Hepatocyte (in vitro differentiated cells): ENCODE results near the gene ADGRA3. TPM values are rescaled to one million over a fixed set of nuclear protein-coding genes. Genes with fewer than 3 reads are reported as not detected.

Experiments
- DNase-seq: peaks from one replicate; pipeline ENCODE4 v3.0.0-alpha.2; 2016; ENCODE audit warnings: low spot score
- H2AFZ ChIP-seq: fragments of 200-600 bp; sonication (generic); 2 replicates; pipeline ENCODE4 v1.6.0; 2016; ENCODE audit warnings: antibody characterized with exemption, mild to moderate bottlenecking
- H3K27ac ChIP-seq: fragments of 200-600 bp; sonication (generic); 2 replicates; pipeline ENCODE4 v1.5.1; 2016; ENCODE audit warnings: mild to moderate bottlenecking
- H3K27me3 ChIP-seq: fragments of 200-600 bp; sonication (generic); 2 replicates; pipeline ENCODE4 v1.6.1; 2016
- H3K36me3 ChIP-seq: fragments of 200-600 bp; sonication (generic); replicated peaks from 2 replicates; pipeline ENCODE4 v1.5.1; 2016; ENCODE audit warnings: low read depth; ENCODE audit not compliant: insufficient read depth
- H3K4me1 ChIP-seq: fragments of 200-600 bp; sonication (generic); 2 replicates; pipeline ENCODE4 v1.5.1; 2016; ENCODE audit warnings: mild to moderate bottlenecking, moderate library complexity; ENCODE audit not compliant: insufficient read depth
- H3K4me2 ChIP-seq: fragments of 200-600 bp; sonication (generic); 2 replicates; pipeline ENCODE4 v1.6.0; 2016
- H3K4me3 ChIP-seq: fragments of 200-600 bp; sonication (generic); 2 replicates; pipeline ENCODE4 v1.5.1; 2016; ENCODE audit warnings: mild to moderate bottlenecking
- H3K79me2 ChIP-seq: fragments of 200-600 bp; sonication (generic); 2 replicates; pipeline ENCODE4 v1.6.0; 2017; ENCODE audit warnings: mild to moderate bottlenecking
- H3K9me2 ChIP-seq: fragments of 200-600 bp; sonication (generic); replicated peaks from 2 replicates; pipeline ENCODE4 v1.6.0; 2017; ENCODE audit warnings: mild to moderate bottlenecking; ENCODE audit not compliant: insufficient read depth
- H3K9me3 ChIP-seq: fragments of 200-600 bp; sonication (generic); 2 replicates; pipeline ENCODE4 v1.5.1; 2016; ENCODE audit warnings: low read depth, mild to moderate bottlenecking
- H4K20me1 ChIP-seq: fragments of 200-600 bp; sonication (generic); 2 replicates; pipeline ENCODE4 v1.6.0; 2016; ENCODE audit warnings: mild to moderate bottlenecking; ENCODE audit not compliant: insufficient read depth, poor library complexity, severe bottlenecking
- CTCF ChIP-seq: fragments of 200-600 bp; sonication (generic); IDR thresholded peaks from 2 replicates; pipeline ENCODE4 v1.5.1; 2016; ENCODE audit warnings: antibody characterized with exemption, mild to moderate bottlenecking; ENCODE audit not compliant: poor library complexity
- EZH2 ChIP-seq: fragments of 200-600 bp; sonication (generic); IDR thresholded peaks from 2 replicates; pipeline ENCODE4 v1.6.1; 2016; ENCODE audit warnings: antibody characterized with exemption, mild to moderate bottlenecking, borderline replicate concordance
- EZH2phosphoT487 ChIP-seq: fragments of 200-600 bp; sonication (generic); IDR thresholded peaks from one replicate; pipeline ENCODE4 v1.6.1; 2018; ENCODE audit warnings: antibody characterized with exemption, mild to moderate bottlenecking, low read depth, moderate library complexity; ENCODE audit not compliant: unreplicated experiment, severe bottlenecking
- WGBS: methylation state at CpG from one replicate; pipeline ENCODE4 v1.1.6; 2016; ENCODE audit warnings: low lambda C conversion rate; ENCODE audit errors: missing lambda C conversion rate; 5-methylcytosine and 5-hydroxymethylcytosine counted together
- polyA plus RNA-seq: library from polyadenylated mRNA; unstranded; fragments of >200 nt; fragmentation: Nextera tagmentation; extraction: Ambion mirVana; gene quantifications from 2 replicates; pipeline ENCODE4 v1.2.1, GENCODE V29; 2016
- total RNA-seq: library from RNA; depleted of rRNA; stranded (reverse); fragments of >200 nt; gene quantifications from 2 replicates; pipeline ENCODE4 v1.2.3, GENCODE V29; 2014

Gene ADGRA3
- total and polyA plus RNA-seq, 2 experiments from 2014 or later: 21.2 to 61.6 TPM

DNA sequence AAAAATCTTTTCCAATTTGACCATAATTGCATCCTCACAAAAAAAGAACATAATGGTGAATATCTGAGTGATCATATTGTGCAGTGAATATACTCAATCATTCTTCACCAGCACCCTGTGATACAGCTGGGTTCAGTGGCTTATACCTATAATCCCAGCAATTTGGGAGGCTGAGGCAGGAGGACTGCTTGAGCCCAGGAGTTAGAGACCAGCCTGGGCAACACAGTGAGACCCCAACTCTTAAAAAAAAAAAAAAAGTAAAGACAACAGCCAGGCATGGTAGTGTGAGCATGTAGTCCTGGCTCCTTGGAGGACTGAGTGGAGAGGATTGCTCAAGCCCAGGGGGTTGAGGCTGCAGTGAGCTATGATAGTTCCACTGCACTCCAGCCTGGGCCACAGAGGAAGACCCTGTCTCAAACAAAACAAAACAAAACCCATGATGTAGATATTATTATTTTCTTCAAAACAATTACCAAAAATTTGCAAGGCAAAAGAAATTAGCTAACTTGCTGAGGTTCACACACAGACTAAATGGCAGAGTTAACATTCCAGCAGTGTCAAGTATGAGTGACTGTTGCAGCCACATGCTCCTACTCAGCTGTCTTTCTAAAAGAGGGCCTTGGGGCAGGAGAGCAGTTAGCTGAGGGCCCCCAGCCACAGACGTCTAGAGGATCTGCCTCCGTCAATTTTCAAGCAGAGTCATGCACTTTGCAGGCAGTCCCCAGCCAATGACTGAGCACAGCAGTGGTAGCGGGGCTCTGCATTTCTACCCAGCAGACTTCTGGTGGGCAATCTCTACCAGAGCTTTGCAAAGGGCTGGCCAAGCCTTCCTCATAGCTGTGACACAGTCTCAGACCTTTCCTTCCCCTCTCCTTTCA is 33.4 kb downstream of the ADGRA3 start:
- TF ChIP-seq EZH2 (no peak), EZH2phosphoT487 (no peak), CTCF (no peak)
- no peaks in the 10 kb centered on the region for H3K9me2 ChIP-seq
- DNase-seq: no peak

GRCh38 chr4:22480675-22481327 is 35.1 kb downstream of the ADGRA3 start:
- no peak overlapping the region for H3K4me2 ChIP-seq

More for the DNA sequence above, 33.4 kb downstream of the ADGRA3 start:
- Histone ChIP-seq H3K79me2 (peaks cover 86% of the 10 kb centered on the region), H4K20me1 (peaks cover 12% of the 10 kb centered on the region), H3K4me2 (peak overlapping the region; percentile 2), H3K9me3 (no peaks in the 10 kb centered on the region), H3K36me3 (no peaks in the 10 kb centered on the region), H3K4me1 (peaks cover 15% of the 10 kb centered on the region), H3K4me3 (no peak overlapping the region), H3K27ac (no peak overlapping the region), H3K27me3 (no peaks in the 10 kb centered on the region), H2AFZ (no peak overlapping the region)
- 54% methylated on average over 3 of the region's 3 CpGs for WGBS

DNA sequence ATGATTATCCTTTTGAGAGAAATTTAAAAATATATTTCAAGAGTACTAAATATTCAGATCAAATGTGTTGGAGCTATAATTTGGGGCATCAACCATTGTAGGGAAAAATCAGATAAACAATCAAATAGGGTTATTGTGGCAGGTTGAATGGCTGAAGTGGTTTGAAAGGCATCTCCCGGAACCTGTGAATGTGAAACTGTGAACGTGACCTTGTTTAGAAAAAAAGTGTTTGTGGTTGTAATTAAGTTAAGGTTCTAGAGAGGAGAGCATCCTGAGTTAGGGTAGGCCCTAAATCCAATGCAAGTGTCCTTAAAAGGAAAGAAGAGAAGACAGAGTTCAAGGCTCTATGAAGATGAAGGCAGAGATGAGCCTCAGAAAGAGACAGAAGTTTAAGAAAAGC is 37.4 kb downstream of the ADGRA3 start:
- 50% methylated on average over 2 of the region's 2 CpGs for WGBS
- TF ChIP-seq CTCF: no peak
- no peak for TF ChIP-seq EZH2phosphoT487
- no peak for TF ChIP-seq EZH2
- H3K4me2 ChIP-seq: no peak overlapping the region

More at GRCh38 chr4:22480675-22481327, 35.1 kb downstream of the ADGRA3 start:
- H3K9me2 ChIP-seq: no peaks in the 10 kb centered on the region
- 84% methylated on average over 2 of the region's 2 CpGs for WGBS
- H3K27me3 ChIP-seq: no peaks in the 10 kb centered on the region
- no peaks in the 10 kb centered on the region for H3K36me3 ChIP-seq
- peaks cover 15% of the 10 kb centered on the region for H3K4me1 ChIP-seq
- no peaks in the 10 kb centered on the region for H3K9me3 ChIP-seq
- H4K20me1 ChIP-seq: peaks cover 12% of the 10 kb centered on the region
- H2AFZ ChIP-seq: no peak overlapping the region
- H3K4me3 ChIP-seq: no peak overlapping the region
- no peak for TF ChIP-seq EZH2phosphoT487
- TF ChIP-seq EZH2: no peak
- no peak for TF ChIP-seq CTCF
- no peak overlapping the region for H3K27ac ChIP-seq
- H3K79me2 ChIP-seq: peaks cover 83% of the 10 kb centered on the region
- no peak for DNase-seq

More for the DNA sequence above, 37.4 kb downstream of the ADGRA3 start:
- Histone ChIP-seq H3K79me2 (peaks cover 84% of the 10 kb centered on the region), H3K4me1 (peaks cover 14% of the 10 kb centered on the region), H3K36me3 (no peaks in the 10 kb centered on the region), H2AFZ (no peak overlapping the region), H4K20me1 (peaks cover 8% of the 10 kb centered on the region), H3K9me2 (no peaks in the 10 kb centered on the region), H3K27me3 (no peaks in the 10 kb centered on the region), H3K4me3 (no peak overlapping the region), H3K27ac (no peak overlapping the region), H3K9me3 (no peaks in the 10 kb centered on the region)
- DNase-seq: no peak
